ENCODE data around the gene CYTH1.

GRCh38 chr17:78751447-78752161 is 30.5 kb downstream of the CYTH1 start:
- TF ChIP-seq, protein P1, sequence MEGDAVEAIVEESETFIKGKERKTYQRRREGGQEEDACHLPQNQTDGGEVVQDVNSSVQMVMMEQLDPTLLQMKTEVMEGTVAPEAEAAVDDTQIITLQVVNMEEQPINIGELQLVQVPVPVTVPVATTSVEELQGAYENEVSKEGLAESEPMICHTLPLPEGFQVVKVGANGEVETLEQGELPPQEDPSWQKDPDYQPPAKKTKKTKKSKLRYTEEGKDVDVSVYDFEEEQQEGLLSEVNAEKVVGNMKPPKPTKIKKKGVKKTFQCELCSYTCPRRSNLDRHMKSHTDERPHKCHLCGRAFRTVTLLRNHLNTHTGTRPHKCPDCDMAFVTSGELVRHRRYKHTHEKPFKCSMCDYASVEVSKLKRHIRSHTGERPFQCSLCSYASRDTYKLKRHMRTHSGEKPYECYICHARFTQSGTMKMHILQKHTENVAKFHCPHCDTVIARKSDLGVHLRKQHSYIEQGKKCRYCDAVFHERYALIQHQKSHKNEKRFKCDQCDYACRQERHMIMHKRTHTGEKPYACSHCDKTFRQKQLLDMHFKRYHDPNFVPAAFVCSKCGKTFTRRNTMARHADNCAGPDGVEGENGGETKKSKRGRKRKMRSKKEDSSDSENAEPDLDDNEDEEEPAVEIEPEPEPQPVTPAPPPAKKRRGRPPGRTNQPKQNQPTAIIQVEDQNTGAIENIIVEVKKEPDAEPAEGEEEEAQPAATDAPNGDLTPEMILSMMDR (IDR thresholded peaks at IDR 0.05; ENCODE audit: poor library complexity, severe bottlenecking), result no peak
- TF ChIP-seq REST (IDR thresholded peaks at IDR 0.05; ENCODE audit: borderline replicate concordance), result no peak
- no peak for TF ChIP-seq TAF1 (IDR thresholded peaks at IDR 0.05; ENCODE audit: low read depth)
- TF ChIP-seq EZH2 (IDR thresholded peaks at IDR 0.05; ENCODE audit: borderline replicate concordance, insufficient read depth, low read length, poor library complexity, severe bottlenecking), result no peak
- TF ChIP-seq POLR2AphosphoS5 (IDR thresholded peaks at IDR 0.05), result no peak
- no peak for TF ChIP-seq SMC3 (conservative IDR thresholded peaks at IDR 0.05; ENCODE audit: poor library complexity)
- TF ChIP-seq MXI1 (conservative IDR thresholded peaks at IDR 0.05; ENCODE audit: poor library complexity, severe bottlenecking), result no peak
- TF ChIP-seq EP300 (conservative IDR thresholded peaks at IDR 0.05; ENCODE audit: poor library complexity, severe bottlenecking), result no peak
- TF ChIP-seq RAD21 (conservative IDR thresholded peaks at IDR 0.05), result no peak

Data from neural cell (in vitro differentiated cells).